ENCODE results near the gene DEF6. TPM values are rescaled to one million over a fixed set of nuclear protein-coding genes. Genes with fewer than 3 reads are reported as not detected.
A peak's percentile ranks its signal among the peaks of the same experiment; 100 is the strongest.

DEF6 gene
- total and polyA plus RNA-seq, 2 experiments from 2014 or later, result 5.1 to 7.2 TPM

DNA sequence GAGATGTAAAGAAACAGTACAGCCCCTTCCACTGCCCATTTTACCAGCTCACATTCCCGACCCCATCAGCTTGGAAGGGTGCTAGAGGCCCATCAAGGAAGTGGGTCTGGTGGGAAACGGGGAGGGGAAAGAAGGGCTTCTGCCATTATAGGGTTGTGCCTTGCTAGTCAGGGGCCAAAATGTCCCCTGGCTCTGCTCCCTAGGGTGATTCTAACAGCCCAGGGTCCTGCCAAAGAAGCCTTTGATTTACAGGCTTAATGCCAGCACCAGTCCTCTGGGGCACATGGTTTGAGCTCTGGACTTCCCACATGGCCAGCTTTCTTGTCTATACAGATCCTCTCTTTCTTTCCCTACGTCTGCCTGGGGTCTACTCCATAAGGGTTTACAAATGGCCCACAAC is 48.7 kb upstream of the DEF6 start:
- H3K9me3 Mint-ChIP-seq, result no peaks in the 10 kb centered on the region
- ATAC-seq (peak; percentile 24; the same call in 2 of the 3 replicates), DNase-seq (ENCODE audit: low spot score) (no peak)
- H3K4me1 ChIP-seq (ENCODE audit: insufficient read depth), result peaks cover 7% of the 10 kb centered on the region; the same call in 1 of the 2 replicates
- H3K27ac ChIP-seq (ENCODE audit: low read depth), result no peak overlapping the region
- peaks cover 14% of the 10 kb centered on the region; the same call in 1 of the 2 replicates for H4K20me1 ChIP-seq (replicated peaks; ENCODE audit: insufficient read depth)
- no peak overlapping the region for H2AFZ ChIP-seq
- no peaks in the 10 kb centered on the region for H3K9me2 ChIP-seq (ENCODE audit: insufficient read depth)
- no peaks in the 10 kb centered on the region for H3K27me3 ChIP-seq (ENCODE audit: insufficient read depth)
- H3K36me3 ChIP-seq (ENCODE audit: insufficient read depth), result no peaks in the 10 kb centered on the region
- TF ChIP-seq ZNF331 (CRISPR knock-in tag; IDR thresholded peaks at IDR 0.05; ENCODE audit: low read depth) (no peak), EZH2 (IDR thresholded peaks at IDR 0.05; ENCODE audit: low read depth, unreplicated experiment) (no peak), JUNB (IDR thresholded peaks at IDR 0.05; ENCODE audit: unreplicated experiment) (no peak), NANOG (IDR thresholded peaks at IDR 0.05; ENCODE audit: borderline replicate concordance) (no peak), POLR2AphosphoS5 (IDR thresholded peaks at IDR 0.05; ENCODE audit: low read depth) (no peak), CREB1 (CRISPR knock-in tag; IDR thresholded peaks at IDR 0.05; ENCODE audit: low read depth) (no peak), STAT1 (IDR thresholded peaks at IDR 0.05; ENCODE audit: unreplicated experiment) (no peak), EZH2phosphoT487 (IDR thresholded peaks at IDR 0.05; ENCODE audit: unreplicated experiment) (no peak), ZNF114 (CRISPR knock-in tag; IDR thresholded peaks at IDR 0.05) (no peak)
- TF ChIP-seq, protein P1, sequence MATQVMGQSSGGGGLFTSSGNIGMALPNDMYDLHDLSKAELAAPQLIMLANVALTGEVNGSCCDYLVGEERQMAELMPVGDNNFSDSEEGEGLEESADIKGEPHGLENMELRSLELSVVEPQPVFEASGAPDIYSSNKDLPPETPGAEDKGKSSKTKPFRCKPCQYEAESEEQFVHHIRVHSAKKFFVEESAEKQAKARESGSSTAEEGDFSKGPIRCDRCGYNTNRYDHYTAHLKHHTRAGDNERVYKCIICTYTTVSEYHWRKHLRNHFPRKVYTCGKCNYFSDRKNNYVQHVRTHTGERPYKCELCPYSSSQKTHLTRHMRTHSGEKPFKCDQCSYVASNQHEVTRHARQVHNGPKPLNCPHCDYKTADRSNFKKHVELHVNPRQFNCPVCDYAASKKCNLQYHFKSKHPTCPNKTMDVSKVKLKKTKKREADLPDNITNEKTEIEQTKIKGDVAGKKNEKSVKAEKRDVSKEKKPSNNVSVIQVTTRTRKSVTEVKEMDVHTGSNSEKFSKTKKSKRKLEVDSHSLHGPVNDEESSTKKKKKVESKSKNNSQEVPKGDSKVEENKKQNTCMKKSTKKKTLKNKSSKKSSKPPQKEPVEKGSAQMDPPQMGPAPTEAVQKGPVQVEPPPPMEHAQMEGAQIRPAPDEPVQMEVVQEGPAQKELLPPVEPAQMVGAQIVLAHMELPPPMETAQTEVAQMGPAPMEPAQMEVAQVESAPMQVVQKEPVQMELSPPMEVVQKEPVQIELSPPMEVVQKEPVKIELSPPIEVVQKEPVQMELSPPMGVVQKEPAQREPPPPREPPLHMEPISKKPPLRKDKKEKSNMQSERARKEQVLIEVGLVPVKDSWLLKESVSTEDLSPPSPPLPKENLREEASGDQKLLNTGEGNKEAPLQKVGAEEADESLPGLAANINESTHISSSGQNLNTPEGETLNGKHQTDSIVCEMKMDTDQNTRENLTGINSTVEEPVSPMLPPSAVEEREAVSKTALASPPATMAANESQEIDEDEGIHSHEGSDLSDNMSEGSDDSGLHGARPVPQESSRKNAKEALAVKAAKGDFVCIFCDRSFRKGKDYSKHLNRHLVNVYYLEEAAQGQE (IDR thresholded peaks at IDR 0.05; ENCODE audit: unreplicated experiment), result no peak
- TF ChIP-seq, protein P2, sequence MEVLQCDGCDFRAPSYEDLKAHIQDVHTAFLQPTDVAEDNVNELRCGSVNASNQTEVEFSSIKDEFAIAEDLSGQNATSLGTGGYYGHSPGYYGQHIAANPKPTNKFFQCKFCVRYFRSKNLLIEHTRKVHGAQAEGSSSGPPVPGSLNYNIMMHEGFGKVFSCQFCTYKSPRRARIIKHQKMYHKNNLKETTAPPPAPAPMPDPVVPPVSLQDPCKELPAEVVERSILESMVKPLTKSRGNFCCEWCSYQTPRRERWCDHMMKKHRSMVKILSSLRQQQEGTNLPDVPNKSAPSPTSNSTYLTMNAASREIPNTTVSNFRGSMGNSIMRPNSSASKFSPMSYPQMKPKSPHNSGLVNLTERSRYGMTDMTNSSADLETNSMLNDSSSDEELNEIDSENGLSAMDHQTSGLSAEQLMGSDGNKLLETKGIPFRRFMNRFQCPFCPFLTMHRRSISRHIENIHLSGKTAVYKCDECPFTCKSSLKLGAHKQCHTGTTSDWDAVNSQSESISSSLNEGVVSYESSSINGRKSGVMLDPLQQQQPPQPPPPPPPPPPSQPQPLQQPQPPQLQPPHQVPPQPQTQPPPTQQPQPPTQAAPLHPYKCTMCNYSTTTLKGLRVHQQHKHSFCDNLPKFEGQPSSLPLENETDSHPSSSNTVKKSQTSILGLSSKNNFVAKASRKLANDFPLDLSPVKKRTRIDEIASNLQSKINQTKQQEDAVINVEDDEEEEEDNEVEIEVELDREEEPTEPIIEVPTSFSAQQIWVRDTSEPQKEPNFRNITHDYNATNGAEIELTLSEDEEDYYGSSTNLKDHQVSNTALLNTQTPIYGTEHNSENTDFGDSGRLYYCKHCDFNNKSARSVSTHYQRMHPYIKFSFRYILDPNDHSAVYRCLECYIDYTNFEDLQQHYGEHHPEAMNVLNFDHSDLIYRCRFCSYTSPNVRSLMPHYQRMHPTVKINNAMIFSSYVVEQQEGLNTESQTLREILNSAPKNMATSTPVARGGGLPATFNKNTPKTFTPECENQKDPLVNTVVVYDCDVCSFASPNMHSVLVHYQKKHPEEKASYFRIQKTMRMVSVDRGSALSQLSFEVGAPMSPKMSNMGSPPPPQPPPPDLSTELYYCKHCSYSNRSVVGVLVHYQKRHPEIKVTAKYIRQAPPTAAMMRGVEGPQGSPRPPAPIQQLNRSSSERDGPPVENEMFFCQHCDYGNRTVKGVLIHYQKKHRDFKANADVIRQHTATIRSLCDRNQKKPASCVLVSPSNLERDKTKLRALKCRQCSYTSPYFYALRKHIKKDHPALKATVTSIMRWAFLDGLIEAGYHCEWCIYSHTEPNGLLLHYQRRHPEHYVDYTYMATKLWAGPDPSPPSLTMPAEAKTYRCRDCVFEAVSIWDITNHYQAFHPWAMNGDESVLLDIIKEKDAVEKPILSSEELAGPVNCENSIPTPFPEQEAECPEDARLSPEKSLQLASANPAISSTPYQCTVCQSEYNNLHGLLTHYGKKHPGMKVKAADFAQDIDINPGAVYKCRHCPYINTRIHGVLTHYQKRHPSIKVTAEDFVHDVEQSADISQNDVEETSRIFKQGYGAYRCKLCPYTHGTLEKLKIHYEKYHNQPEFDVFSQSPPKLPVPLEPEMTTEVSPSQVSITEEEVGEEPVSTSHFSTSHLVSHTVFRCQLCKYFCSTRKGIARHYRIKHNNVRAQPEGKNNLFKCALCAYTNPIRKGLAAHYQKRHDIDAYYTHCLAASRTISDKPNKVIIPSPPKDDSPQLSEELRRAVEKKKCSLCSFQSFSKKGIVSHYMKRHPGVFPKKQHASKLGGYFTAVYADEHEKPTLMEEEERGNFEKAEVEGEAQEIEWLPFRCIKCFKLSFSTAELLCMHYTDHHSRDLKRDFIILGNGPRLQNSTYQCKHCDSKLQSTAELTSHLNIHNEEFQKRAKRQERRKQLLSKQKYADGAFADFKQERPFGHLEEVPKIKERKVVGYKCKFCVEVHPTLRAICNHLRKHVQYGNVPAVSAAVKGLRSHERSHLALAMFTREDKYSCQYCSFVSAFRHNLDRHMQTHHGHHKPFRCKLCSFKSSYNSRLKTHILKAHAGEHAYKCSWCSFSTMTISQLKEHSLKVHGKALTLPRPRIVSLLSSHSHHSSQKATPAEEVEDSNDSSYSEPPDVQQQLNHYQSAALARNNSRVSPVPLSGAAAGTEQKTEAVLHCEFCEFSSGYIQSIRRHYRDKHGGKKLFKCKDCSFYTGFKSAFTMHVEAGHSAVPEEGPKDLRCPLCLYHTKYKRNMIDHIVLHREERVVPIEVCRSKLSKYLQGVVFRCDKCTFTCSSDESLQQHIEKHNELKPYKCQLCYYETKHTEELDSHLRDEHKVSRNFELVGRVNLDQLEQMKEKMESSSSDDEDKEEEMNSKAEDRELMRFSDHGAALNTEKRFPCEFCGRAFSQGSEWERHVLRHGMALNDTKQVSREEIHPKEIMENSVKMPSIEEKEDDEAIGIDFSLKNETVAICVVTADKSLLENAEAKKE (CRISPR knock-in tag; IDR thresholded peaks at IDR 0.05), result no peak
- TF ChIP-seq, protein P3, sequence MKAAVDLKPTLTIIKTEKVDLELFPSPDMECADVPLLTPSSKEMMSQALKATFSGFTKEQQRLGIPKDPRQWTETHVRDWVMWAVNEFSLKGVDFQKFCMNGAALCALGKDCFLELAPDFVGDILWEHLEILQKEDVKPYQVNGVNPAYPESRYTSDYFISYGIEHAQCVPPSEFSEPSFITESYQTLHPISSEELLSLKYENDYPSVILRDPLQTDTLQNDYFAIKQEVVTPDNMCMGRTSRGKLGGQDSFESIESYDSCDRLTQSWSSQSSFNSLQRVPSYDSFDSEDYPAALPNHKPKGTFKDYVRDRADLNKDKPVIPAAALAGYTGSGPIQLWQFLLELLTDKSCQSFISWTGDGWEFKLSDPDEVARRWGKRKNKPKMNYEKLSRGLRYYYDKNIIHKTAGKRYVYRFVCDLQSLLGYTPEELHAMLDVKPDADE (IDR thresholded peaks at IDR 0.05), result no peak
- TF ChIP-seq, protein P4, sequence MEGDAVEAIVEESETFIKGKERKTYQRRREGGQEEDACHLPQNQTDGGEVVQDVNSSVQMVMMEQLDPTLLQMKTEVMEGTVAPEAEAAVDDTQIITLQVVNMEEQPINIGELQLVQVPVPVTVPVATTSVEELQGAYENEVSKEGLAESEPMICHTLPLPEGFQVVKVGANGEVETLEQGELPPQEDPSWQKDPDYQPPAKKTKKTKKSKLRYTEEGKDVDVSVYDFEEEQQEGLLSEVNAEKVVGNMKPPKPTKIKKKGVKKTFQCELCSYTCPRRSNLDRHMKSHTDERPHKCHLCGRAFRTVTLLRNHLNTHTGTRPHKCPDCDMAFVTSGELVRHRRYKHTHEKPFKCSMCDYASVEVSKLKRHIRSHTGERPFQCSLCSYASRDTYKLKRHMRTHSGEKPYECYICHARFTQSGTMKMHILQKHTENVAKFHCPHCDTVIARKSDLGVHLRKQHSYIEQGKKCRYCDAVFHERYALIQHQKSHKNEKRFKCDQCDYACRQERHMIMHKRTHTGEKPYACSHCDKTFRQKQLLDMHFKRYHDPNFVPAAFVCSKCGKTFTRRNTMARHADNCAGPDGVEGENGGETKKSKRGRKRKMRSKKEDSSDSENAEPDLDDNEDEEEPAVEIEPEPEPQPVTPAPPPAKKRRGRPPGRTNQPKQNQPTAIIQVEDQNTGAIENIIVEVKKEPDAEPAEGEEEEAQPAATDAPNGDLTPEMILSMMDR (conservative IDR thresholded peaks at IDR 0.05; ENCODE audit: low read depth in 2 of 2), result no peak
- H3K79me2 ChIP-seq (replicated peaks; ENCODE audit: insufficient read depth), result no peaks in the 10 kb centered on the region; the same call in 1 of the 2 replicates
- no peaks in the 10 kb centered on the region for H3F3A ChIP-seq (replicated peaks; ENCODE audit: low read depth)
- no peak overlapping the region for H3K4me3 ChIP-seq
- H3K36me3 Mint-ChIP-seq (ENCODE audit: low read depth), result no peaks in the 10 kb centered on the region
- H3K4me3 Mint-ChIP-seq, result no peak overlapping the region
- H3K27ac Mint-ChIP-seq, result peak overlapping the region; percentile 34
- peaks cover 8% of the 10 kb centered on the region for H3K27me3 Mint-ChIP-seq (ENCODE audit: insufficient read depth, low read depth, poor library complexity)
- H3K4me1 Mint-ChIP-seq, result peaks cover 23% of the 10 kb centered on the region
- no peak overlapping the region; the same call in 1 of the 2 replicates for H3K4me2 ChIP-seq

Data from GM23338 (cell line).